Spleen (tissue), 7 donors: ENCODE measurements around the gene HMX1.

Experiments used
- CTCF ChIP-seq, 11 experiments: fragments of 200-600 bp in 7 of 11; fragments of 450-650 bp in 4 of 11; sonication (generic) in 4 of 11; IDR thresholded peaks in 8 of 11; conservative IDR thresholded peaks in 3 of 11; 1 replicate in 7 of 11; 2 replicates in 4 of 11; pipeline versions ENCODE4 v1.4.0 to v1.8.0; 2016 to 2021; ENCODE audit warnings: antibody characterized with exemption in 11 of 11, inconsistent platforms in 4 of 11, mild to moderate bottlenecking in 1 of 11
- POLR2A ChIP-seq, 3 donors: fragments of 450-650 bp; IDR thresholded peaks; one replicate each; pipeline ENCODE4 v1.5.1; 2017; ENCODE audit warnings: antibody characterized with exemption in 3 of 3, mild to moderate bottlenecking in 1 of 3
- donor health status: DM: no; HTN: no; CAD: no; lungs with moderate emphysema.
- donor health status: DM: no; HTN: no; CAD: no.
- donor health status: DM: no; HTN: no; CAD: no.

- no peak for TF ChIP-seq CTCF (IDR thresholded peaks at IDR 0.05 in 8 of 11, conservative IDR thresholded peaks at IDR 0.05 in 3 of 11)
- TF ChIP-seq POLR2A (IDR thresholded peaks at IDR 0.05) = no peak
Observed at GRCh38 chr4:8849266-8850073, 22.2 kb downstream of the HMX1 start.
